22Rv1 (cell line): Measurements from ENCODE around the gene LCN1.

Experiments
- H3K27ac ChIP-seq: fragments of 450-650 bp; 2 replicates; pipeline ENCODE4 v1.5.1; 2017
- ZFX ChIP-seq: fragments of 450-650 bp; IDR thresholded peaks from 2 replicates; pipeline ENCODE4 v1.6.1; 2017; ENCODE audit warnings: antibody characterized with exemption, borderline replicate concordance
- TF ChIP-seq, protein P1 (sequence below): fragments of 450-650 bp; IDR thresholded peaks from 2 replicates; pipeline ENCODE4 v1.5.1; 2017; ENCODE audit warnings: mild to moderate bottlenecking

The LCN1 gene

DNA sequence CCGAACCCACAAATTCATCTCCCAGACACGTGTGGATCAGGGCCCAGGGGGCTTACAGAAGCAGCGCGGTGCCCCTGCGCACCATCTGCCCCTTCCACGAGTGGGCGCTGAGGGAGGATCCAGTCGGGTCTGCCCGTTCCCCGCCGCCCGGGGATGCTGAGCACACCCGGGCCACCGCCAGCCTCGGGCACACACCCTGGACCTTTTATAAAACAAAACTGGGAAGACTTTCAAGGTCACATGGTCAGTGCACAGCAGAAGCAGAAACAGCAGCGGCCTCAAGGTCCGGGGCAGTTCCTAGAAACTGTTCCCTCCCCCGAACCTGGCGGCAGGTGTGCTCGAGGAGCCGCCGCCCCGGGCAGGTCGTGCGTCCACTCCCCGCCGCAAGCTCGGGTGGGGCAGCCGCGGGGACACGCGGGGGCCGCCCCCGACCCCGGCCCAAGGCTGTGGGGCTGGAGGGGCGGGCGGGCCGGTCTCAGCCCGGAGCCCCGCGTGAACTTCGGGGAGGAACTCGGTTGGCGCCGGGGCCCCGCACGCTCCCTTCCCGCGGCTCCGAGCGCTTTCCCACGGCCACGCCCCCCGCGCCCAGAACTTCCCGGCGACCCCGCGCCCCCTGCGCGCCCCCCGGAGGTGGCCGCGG, 42.3 kb upstream of the LCN1 start:
- H3K27ac ChIP-seq, result peak overlapping the region; percentile 64
- TF ChIP-seq ZFX, result no peak
- TF ChIP-seq, protein P1, sequence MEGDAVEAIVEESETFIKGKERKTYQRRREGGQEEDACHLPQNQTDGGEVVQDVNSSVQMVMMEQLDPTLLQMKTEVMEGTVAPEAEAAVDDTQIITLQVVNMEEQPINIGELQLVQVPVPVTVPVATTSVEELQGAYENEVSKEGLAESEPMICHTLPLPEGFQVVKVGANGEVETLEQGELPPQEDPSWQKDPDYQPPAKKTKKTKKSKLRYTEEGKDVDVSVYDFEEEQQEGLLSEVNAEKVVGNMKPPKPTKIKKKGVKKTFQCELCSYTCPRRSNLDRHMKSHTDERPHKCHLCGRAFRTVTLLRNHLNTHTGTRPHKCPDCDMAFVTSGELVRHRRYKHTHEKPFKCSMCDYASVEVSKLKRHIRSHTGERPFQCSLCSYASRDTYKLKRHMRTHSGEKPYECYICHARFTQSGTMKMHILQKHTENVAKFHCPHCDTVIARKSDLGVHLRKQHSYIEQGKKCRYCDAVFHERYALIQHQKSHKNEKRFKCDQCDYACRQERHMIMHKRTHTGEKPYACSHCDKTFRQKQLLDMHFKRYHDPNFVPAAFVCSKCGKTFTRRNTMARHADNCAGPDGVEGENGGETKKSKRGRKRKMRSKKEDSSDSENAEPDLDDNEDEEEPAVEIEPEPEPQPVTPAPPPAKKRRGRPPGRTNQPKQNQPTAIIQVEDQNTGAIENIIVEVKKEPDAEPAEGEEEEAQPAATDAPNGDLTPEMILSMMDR, result peak; percentile 27; the same call in 1 of the 2 replicates

DNA sequence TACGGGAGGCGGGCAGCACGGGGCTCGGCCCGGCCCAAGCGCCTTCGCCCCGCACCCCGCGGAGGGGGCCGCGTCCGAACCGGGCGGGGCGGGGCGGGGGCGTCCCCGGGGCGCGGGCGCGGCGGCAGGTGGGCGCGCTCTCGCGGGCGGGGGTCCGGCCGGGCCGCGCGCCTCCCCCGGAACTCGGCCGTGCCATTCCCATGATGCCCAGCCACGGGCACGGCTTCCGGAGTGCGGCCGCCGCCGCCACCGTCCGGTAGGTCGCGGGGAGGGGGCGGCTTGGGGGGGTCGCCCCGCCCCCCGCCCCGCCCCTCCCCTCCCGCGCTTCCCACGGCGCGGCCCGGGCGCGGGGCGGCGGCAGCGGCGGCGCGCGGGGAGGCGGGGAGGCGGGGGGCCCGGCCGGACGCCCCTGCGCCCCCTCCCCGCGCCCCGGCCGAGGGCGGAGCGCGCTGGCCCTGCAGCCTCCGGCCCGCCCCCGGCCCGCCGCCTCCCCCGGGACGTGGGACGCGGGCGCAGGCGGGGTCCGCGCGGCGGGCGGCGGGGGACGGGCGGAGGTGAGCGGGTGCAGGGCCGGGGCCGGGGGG, 41.7 kb upstream of the LCN1 start, which contains the start of gene PPP1R26:
Gene PPP1R26 (plus strand): TSS at position 314 of the 584 bp plus-strand sequence. CDS start 4,729 bp downstream, outside the sequence.
- no peak for TF ChIP-seq ZFX
- TF ChIP-seq, protein P1, result no peak

DNA sequence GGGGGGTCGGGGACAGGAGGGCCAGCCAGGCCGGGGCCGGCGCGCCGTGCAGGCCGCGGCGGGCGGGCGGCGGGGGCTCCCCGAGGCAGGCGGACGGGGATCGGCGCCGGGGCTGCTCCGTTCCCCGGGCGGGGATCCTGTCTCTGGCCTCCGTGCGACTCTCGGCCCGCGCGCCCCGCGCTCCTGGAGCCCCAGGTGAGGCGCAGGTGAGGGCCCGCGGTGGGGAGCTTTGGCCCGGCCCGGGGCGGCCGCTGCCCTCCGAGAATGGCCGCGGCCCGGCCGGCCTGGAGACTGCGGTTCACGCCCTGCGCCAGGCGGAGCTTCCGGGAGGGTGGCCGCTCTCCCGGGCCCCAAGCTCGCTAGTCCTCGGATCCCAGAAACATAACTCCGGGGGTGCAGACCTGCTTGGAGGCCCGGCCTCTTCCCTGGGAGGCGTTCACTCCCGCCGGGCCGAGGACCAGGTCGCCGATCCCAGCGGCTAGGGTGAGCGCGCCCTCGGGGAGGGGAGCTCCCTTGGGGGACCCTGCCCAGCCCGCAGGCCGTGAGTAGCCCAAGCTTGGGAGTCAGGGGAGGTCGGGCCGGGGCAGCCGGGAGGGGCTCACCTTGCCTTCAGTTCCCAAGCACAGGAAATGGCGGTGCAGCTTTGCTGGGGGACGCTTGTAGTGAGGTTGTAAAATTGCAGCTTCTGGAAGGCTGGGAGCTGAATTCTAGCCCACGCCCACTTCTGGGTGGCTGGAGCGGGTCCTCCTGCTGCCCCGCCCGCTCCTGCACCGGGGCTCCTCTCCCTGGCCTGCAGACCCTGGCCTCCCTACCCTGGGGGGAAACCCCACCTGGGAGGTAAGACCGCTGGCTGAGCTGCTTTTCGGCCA, 40.9 kb upstream of the LCN1 start:
- no peak for TF ChIP-seq ZFX
- TF ChIP-seq, protein P1, result no peak

More for the DNA sequence above, 41.7 kb upstream of the LCN1 start, which contains the start of gene PPP1R26:
- peak within 1 kb of the TSS; percentile 64 for H3K27ac ChIP-seq

DNA sequence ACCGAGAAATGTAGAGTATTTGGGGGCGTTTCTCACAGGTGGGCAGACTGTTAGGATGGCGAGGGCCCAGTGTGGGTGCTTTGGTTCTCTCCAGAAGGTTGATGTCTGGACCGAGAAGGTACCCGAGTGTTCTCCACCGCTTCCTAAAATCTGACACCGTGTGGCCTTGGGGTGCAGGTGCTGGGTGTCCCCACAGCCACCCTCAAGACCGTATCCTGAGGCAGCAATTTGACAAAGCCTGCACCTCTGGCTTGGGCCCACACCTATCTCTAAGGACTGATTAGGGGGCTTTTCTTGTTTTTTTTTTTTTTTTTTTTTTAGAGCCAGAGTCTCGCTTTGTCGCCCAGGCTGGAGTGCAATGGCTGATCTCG, 40.3 kb upstream of the LCN1 start:
- no peak for TF ChIP-seq ZFX
- TF ChIP-seq, protein P1, result no peak
- H3K27ac ChIP-seq, result no peak overlapping the region

More for the DNA sequence above, 40.9 kb upstream of the LCN1 start:
- H3K27ac ChIP-seq, result peak overlapping the region; percentile 64

DNA sequence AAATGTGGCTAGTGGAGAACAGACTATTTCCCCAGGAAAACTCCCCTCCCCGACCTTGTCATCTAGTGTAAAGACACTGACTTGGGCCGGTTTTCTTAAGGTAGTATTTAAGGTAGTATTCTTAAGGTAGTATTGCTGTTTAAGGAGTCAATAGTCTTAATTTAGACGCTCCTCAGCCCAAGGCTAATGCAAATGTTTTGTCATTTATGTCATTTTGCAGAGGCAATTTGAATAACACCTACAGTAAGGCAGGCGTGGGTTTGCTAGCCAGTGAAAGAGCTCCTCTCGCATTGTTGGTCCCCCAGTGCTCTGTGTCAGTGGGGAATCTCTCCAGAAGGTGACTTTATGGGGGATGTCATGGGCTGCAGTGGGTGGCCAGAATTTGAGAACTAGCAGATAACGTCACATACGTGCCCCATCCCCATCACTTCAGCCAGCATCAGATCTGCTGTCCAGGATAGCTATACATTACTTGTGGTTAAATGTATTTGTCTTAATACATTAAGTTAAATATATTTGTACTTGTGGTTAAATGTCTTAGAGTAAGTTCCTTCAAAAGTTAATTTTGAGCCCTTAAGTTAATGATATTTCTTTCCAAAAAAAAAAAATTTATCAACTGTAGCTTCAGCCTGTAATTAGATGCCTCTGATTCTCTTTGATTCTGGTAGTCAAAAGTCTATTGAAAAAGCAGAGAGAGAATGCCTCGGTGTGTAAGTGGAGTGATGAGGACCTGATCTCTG, 39.1 kb upstream of the LCN1 start:
- TF ChIP-seq, protein P1, result no peak
- no peak for TF ChIP-seq ZFX
- no peak overlapping the region for H3K27ac ChIP-seq

DNA sequence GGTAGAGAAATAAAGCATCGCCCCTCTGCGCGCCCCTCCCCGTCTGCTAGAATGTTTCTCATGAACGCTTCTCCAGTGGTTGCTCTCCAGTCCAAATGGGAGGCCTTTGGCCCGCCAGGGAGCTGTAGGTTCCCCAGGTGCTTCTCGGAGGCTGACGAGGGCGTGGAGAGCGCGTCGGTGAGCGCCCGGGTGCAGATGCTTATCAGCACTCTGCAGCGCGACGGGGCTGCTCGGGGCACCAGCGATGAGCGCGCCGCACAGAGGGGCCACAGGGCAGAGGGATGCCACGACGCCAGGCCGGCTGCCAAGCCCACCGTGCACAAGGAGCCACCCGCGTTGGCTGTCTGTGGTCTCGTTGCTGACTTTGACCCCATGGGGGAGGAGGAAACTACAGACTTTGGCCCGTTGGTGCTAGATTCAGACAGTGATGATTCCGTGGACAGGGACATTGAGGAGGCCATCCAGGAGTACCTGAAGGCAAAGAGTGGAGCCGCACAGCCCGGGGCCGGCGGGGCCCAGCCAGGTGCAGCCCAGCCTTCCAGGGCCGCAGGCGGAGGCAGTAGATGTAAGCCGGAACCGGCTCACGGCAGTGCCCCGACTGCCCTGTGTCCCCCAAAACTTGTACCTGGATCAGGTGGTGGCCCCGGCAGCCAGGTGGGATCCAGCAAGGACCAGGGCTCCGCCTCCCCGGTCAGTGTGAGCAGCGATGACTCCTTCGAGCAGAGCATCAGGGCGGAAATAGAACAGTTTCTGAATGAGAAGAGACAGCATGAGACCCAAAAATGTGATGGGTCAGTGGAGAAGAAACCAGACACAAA, 36.6 kb upstream of the LCN1 start:
- TF ChIP-seq, protein P1, result no peak
- TF ChIP-seq ZFX, result no peak
- no peak overlapping the region for H3K27ac ChIP-seq
